ENCODE measurements around the gene SIPA1L3. TPM values are rescaled to one million over a fixed set of nuclear protein-coding genes. Genes with fewer than 3 reads are reported as not detected.

The SIPA1L3 gene
- total RNA-seq, 1 experiment from 2014 or later, result 66.3 TPM

DNA sequence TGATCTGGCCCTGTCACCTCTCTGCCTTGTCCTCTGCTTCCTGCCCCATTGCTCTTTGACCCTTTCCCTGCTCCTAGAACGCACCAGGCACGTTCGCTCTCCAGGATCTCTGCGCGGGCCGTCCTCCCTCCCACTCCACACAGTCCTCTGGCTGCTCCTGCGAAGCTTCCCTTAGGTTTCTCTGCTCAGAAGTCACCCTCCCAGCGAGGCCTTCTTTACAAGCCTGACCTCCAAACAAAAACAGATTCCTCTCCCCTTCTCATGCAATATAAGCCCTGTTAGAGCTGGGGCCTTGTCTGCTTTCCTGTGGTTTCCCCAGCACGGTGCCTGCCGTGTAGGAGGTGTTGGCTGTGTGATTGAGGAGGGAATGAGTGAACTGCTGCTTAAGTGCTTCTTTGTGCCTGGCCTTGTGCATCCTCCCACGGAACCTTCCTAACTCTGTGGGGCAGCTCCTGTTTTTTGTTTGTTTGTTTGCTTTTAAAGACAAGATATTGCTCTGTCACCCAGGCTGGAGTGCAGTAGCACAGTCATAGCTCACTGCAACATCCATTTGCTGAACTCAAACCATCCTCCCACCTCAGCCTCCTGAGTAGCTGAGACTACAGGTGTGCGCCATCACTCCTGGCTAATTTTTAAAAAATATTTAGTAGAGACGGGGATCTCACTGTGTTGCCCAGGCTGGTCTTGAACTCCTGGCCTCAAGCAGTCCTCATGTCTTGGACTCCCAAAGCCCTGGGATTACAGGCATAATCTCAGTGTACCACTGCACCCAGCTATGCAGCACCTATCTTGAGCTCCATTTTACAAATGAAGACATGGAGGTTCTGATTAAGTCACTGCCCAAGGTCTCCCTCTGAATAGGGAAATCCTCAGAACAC, 82.0 kb downstream of the SIPA1L3 start:
- no TSS peak for BruUV-seq (replicated peaks)
- TF ChIP-seq, protein P1, sequence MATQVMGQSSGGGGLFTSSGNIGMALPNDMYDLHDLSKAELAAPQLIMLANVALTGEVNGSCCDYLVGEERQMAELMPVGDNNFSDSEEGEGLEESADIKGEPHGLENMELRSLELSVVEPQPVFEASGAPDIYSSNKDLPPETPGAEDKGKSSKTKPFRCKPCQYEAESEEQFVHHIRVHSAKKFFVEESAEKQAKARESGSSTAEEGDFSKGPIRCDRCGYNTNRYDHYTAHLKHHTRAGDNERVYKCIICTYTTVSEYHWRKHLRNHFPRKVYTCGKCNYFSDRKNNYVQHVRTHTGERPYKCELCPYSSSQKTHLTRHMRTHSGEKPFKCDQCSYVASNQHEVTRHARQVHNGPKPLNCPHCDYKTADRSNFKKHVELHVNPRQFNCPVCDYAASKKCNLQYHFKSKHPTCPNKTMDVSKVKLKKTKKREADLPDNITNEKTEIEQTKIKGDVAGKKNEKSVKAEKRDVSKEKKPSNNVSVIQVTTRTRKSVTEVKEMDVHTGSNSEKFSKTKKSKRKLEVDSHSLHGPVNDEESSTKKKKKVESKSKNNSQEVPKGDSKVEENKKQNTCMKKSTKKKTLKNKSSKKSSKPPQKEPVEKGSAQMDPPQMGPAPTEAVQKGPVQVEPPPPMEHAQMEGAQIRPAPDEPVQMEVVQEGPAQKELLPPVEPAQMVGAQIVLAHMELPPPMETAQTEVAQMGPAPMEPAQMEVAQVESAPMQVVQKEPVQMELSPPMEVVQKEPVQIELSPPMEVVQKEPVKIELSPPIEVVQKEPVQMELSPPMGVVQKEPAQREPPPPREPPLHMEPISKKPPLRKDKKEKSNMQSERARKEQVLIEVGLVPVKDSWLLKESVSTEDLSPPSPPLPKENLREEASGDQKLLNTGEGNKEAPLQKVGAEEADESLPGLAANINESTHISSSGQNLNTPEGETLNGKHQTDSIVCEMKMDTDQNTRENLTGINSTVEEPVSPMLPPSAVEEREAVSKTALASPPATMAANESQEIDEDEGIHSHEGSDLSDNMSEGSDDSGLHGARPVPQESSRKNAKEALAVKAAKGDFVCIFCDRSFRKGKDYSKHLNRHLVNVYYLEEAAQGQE (IDR thresholded peaks at IDR 0.05; ENCODE audit: insufficient read depth in 1 of 2, low read depth in 2 of 2, low read length in 1 of 2), result no peak
- TF ChIP-seq, protein P2, sequence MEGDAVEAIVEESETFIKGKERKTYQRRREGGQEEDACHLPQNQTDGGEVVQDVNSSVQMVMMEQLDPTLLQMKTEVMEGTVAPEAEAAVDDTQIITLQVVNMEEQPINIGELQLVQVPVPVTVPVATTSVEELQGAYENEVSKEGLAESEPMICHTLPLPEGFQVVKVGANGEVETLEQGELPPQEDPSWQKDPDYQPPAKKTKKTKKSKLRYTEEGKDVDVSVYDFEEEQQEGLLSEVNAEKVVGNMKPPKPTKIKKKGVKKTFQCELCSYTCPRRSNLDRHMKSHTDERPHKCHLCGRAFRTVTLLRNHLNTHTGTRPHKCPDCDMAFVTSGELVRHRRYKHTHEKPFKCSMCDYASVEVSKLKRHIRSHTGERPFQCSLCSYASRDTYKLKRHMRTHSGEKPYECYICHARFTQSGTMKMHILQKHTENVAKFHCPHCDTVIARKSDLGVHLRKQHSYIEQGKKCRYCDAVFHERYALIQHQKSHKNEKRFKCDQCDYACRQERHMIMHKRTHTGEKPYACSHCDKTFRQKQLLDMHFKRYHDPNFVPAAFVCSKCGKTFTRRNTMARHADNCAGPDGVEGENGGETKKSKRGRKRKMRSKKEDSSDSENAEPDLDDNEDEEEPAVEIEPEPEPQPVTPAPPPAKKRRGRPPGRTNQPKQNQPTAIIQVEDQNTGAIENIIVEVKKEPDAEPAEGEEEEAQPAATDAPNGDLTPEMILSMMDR (IDR thresholded peaks at IDR 0.05), result no peak
- TF ChIP-seq POLR2AphosphoS5 (IDR thresholded peaks at IDR 0.05; ENCODE audit: low read depth, low read length) (no peak), TCF7L2 (IDR thresholded peaks at IDR 0.05; ENCODE audit: low read depth, low read length) (no peak), SIN3A (IDR thresholded peaks at IDR 0.05; ENCODE audit: borderline replicate concordance, insufficient read depth, low read depth, low read length) (no peak)
- H3K9me3 ChIP-seq (ENCODE audit: control insufficient read depth, insufficient read depth, low read depth, low read length), result no peaks in the 10 kb centered on the region
- ATAC-seq (no peak), DNase-seq (ENCODE audit: low read depth, low spot score) (no peak)
- CTCF ChIA-PET, result no interaction called here
- intact Hi-C loops (cut with micrococcal nuclease; ENCODE audit: unreplicated experiment), result loop anchor here (10.0 kb wide), 1 partner anchor 84 kb away; the partner anchor contains the start of genes SIPA1L3 and WDR87
- no peaks in the 10 kb centered on the region for H3K27me3 ChIP-seq (ENCODE audit: control insufficient read depth, insufficient read depth, low read length)
- POLR2A ChIA-PET, result no interaction called here
- no peak overlapping the region for H3K4me3 ChIP-seq (ENCODE audit: low read depth in 2 of 2, low read length in 2 of 2)
- in situ Hi-C loops (cut with HindIII; ENCODE audit: low pct_unique_long_range_greater_than_20kb, low sequenced_read_pairs), result no loop called here
- H3K27ac ChIP-seq (ENCODE audit: low read length), result no peak overlapping the region
- H3K4me1 ChIP-seq (ENCODE audit: control insufficient read depth, insufficient read depth, low read length), result 0 out of 2 replicates have a peak, but pooled peaks cover 2% of the 10 kb centered on the region
- H3K36me3 ChIP-seq (ENCODE audit: control insufficient read depth, insufficient read depth, low read length), result no peaks in the 10 kb centered on the region

DNA sequence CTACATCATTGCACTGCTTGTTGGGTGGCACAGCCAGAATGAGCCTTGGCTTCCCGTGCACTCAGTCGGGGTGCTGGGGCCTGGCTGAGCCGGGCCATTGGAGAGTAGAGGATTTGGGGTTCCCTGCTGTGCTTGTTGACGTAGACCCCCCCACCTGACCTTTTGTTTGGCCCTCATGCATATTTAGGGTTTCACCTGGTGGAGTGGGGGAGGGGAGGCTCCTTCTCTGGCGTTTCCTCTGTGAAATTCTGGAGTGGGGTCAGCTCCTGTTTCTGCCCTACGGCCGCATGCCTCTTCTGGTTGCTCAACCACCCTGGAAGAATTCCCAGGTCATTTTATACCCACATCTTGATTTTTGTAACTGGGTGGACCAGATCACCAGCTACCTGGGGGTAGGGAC, 82.8 kb downstream of the SIPA1L3 start:
- intact Hi-C loops (cut with micrococcal nuclease; ENCODE audit: unreplicated experiment), result loop anchor here (10.0 kb wide), 1 partner anchor 85 kb away; the partner anchor contains the start of genes SIPA1L3 and WDR87
- no TSS peak for BruUV-seq (replicated peaks)
- TF ChIP-seq SIN3A (IDR thresholded peaks at IDR 0.05; ENCODE audit: borderline replicate concordance, insufficient read depth, low read depth, low read length) (no peak), POLR2AphosphoS5 (IDR thresholded peaks at IDR 0.05; ENCODE audit: low read depth, low read length) (no peak), TCF7L2 (IDR thresholded peaks at IDR 0.05; ENCODE audit: low read depth, low read length) (no peak)
- TF ChIP-seq, protein P1 (IDR thresholded peaks at IDR 0.05; ENCODE audit: insufficient read depth in 1 of 2, low read depth in 2 of 2, low read length in 1 of 2), result no peak
- TF ChIP-seq, protein P2 (IDR thresholded peaks at IDR 0.05), result no peak
- no peak overlapping the region for H3K4me3 ChIP-seq (ENCODE audit: low read depth in 2 of 2, low read length in 2 of 2)
- POLR2A ChIA-PET, result no interaction called here
- in situ Hi-C loops (cut with HindIII; ENCODE audit: low pct_unique_long_range_greater_than_20kb, low sequenced_read_pairs), result no loop called here
- CTCF ChIA-PET, result interaction anchor here (0.6 kb wide), 1 partner anchor 70 kb away, joined by 6 read pairs; no protein-coding TSS in a partner anchor
- no peaks in the 10 kb centered on the region for H3K9me3 ChIP-seq (ENCODE audit: control insufficient read depth, insufficient read depth, low read depth, low read length)
- ATAC-seq (no peak), DNase-seq (ENCODE audit: low read depth, low spot score) (no peak)
- H3K27me3 ChIP-seq (ENCODE audit: control insufficient read depth, insufficient read depth, low read length), result no peaks in the 10 kb centered on the region
- no peak overlapping the region for H3K27ac ChIP-seq (ENCODE audit: low read length)
- no peaks in the 10 kb centered on the region for H3K36me3 ChIP-seq (ENCODE audit: control insufficient read depth, insufficient read depth, low read length)
- 0 out of 2 replicates have a peak, but pooled peaks cover 2% of the 10 kb centered on the region for H3K4me1 ChIP-seq (ENCODE audit: control insufficient read depth, insufficient read depth, low read length)

Measured in Panc1 (cell line).